ENCODE results near the gene ELOA.

ELOA gene

DNA sequence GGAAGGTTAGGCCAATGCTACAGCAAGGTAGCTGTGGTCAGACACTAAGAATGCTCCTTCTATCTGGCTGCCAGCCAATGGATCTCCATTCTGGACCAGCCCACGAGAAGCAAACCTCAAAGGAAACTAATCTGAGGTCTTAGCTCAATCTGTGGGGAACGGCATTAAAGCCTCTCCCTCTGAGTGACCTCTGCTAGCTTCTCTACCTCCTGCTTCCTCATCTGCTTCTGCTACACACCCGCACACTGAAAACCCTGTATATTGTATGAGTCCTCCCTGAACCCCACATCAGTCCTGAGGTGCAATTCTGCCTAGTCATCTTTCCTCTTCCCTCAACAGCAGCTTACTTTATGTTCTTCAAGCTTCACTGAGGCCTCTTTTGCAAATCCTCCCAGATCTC lies 64.2 kb downstream of the ELOA start:
- H3K36me3 ChIP-seq (ENCODE audit: insufficient read depth, low read length), result peaks cover 26% of the 10 kb centered on the region
- H3K27me3 ChIP-seq (ENCODE audit: control insufficient read depth, insufficient read depth, low read length), result no peaks in the 10 kb centered on the region
- no peak overlapping the region for H3K4me3 ChIP-seq (ENCODE audit: low read length)
- no peak overlapping the region for H3K4me2 ChIP-seq (ENCODE audit: low read length)
- no peaks in the 10 kb centered on the region for H3K4me1 ChIP-seq (ENCODE audit: control insufficient read depth, insufficient read depth, low read length)
- no peaks in the 10 kb centered on the region for H3K9me3 ChIP-seq (replicated peaks; ENCODE audit: low read length)
- H3K9ac ChIP-seq (ENCODE audit: low read depth, low read length), result no peak overlapping the region

DNA sequence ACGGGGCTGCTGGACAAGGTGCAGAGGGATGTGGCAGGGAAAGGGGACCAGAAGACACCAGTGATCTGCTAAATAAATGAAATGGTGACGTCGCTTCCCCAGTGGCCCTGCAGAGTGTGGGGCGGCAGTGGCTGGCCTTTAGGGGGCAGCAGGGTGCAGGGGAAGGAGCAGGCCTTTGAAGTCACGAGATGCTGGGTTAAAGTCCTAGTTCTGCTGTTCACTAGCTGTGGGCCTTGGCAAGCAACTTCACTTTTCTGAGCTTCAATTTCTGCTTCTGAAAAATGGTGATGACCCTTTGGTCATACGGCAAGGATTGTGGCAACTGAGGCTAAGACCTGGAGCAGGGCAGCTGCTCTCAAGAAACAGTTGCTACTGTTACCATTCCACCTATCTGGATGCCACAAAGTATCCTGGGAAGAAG lies 66.5 kb downstream of the ELOA start:
- H3K36me3 ChIP-seq (ENCODE audit: insufficient read depth, low read length), result peaks cover 34% of the 10 kb centered on the region
- H3K4me1 ChIP-seq (ENCODE audit: control insufficient read depth, insufficient read depth, low read length), result no peaks in the 10 kb centered on the region
- H3K4me3 ChIP-seq (ENCODE audit: low read length), result no peak overlapping the region
- no peaks in the 10 kb centered on the region for H3K9me3 ChIP-seq (replicated peaks; ENCODE audit: low read length)
- H3K27me3 ChIP-seq (ENCODE audit: control insufficient read depth, insufficient read depth, low read length), result no peaks in the 10 kb centered on the region
- H3K4me2 ChIP-seq (ENCODE audit: low read length), result no peak overlapping the region
- no peak overlapping the region for H3K9ac ChIP-seq (ENCODE audit: low read depth, low read length)

DNA sequence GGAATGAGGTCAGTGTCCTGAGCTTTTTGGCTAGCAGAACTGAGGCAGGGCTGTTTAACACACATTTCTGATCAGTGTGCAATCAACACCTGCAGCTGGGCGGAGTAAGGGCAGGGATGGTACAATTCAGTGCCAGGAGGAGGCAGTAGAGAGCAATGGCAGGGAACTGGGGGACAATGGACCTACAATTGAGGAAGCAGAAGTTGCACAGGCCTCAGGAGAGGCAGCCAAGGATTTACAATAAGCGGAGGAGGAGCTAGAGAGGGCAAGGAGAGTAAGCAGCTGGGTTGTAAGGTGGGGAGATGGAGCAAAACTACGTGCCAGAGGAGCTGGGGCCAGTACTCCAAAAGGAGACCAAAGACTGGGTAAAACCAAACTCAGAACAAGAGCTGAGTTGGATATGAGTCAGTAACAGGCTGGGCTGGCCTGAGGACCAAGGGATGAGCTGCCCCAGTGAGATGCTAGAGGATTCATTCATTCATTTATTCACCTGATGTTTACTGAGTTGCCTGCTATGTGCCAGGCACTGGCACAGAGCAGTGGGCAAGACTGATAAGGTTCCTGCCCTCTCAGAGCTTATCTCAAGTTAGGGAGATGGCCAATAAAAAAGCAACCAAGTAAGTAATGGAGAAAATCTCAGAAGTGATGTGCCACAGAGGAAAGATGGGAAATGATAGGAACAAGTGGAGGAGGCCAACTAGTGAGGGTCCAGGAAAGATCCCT lies 67.7 kb downstream of the ELOA start:
- no peak overlapping the region for H3K4me3 ChIP-seq (ENCODE audit: low read length)
- no peaks in the 10 kb centered on the region for H3K4me1 ChIP-seq (ENCODE audit: control insufficient read depth, insufficient read depth, low read length)
- H3K27me3 ChIP-seq (ENCODE audit: control insufficient read depth, insufficient read depth, low read length), result no peaks in the 10 kb centered on the region
- H3K36me3 ChIP-seq (ENCODE audit: insufficient read depth, low read length), result peaks cover 35% of the 10 kb centered on the region
- no peak overlapping the region for H3K4me2 ChIP-seq (ENCODE audit: low read length)
- H3K9ac ChIP-seq (ENCODE audit: low read depth, low read length), result no peak overlapping the region
- no peaks in the 10 kb centered on the region for H3K9me3 ChIP-seq (replicated peaks; ENCODE audit: low read length)

Measured in skeletal muscle satellite cell (primary cell).